Keratinocyte (primary cell): ENCODE data around the gene OR10P1.

ENCODE experiments used
- CTCF ChIP-seq, 3 experiments: IDR thresholded peaks in 1 of 3; conservative IDR thresholded peaks in 1 of 3; optimal IDR thresholded peaks in 1 of 3; 2 replicates in 2 of 3; 3 replicates in 1 of 3; pipeline versions ENCODE3 to v1.5.1; 2011; ENCODE audit warnings: low read length in 3 of 3, mild to moderate bottlenecking in 3 of 3, moderate library complexity in 2 of 3, control low read depth in 1 of 3, inconsistent platforms in 1 of 3; ENCODE audit not compliant: insufficient read depth in 2 of 3; ENCODE audit errors: extremely low read depth in 1 of 3
- EZH2 ChIP-seq: IDR thresholded peaks from one replicate; pipeline ENCODE4 v1.6.1; 2012; ENCODE audit warnings: inconsistent platforms, mild to moderate bottlenecking, low read length, moderate library complexity

- TF ChIP-seq CTCF (optimal IDR thresholded peaks at IDR 0.05 in 1 of 3, IDR thresholded peaks at IDR 0.05 in 1 of 3, conservative IDR thresholded peaks at IDR 0.05 in 1 of 3; ENCODE audit: extremely low read depth in 1 of 3, insufficient read depth in 2 of 3, low read length in 3 of 3), result no peak
- TF ChIP-seq EZH2, result no peak
Measured at GRCh38 chr12:55631733-55632132, 5.0 kb upstream of the OR10P1 start.
